CD14-positive monocyte (primary cell): ENCODE data around the gene FAM236B. TPM values are rescaled to one million over a fixed set of nuclear protein-coding genes. Genes with fewer than 3 reads are reported as not detected.
"Not testable (repeated sequence)": the region's sequence is repeated elsewhere in the genome, so short reads cannot be mapped to it uniquely, and the experiment has no call there.

Experiments used
- DNase-seq, 3 donors: peaks; one replicate each; pipeline ENCODE4 v3.0.0-alpha.2; 2011 to 2022
- H2AFZ ChIP-seq: 2 replicates; pipeline ENCODE4 v1.6.0; 2012; ENCODE audit warnings: mild to moderate bottlenecking, low read depth, low read length, inconsistent platforms; ENCODE audit not compliant: insufficient read depth, poor library complexity, severe bottlenecking
- H3K27ac ChIP-seq, 2 donors: 1 replicate in 1 of 2; 2 replicates in 1 of 2; pipeline ENCODE4 v1.5.1; 2012 to 2013; ENCODE audit warnings: low read length in 2 of 2, control low read depth in 1 of 2, inconsistent platforms in 1 of 2, low read depth in 1 of 2, mild to moderate bottlenecking in 1 of 2
- H3K27me3 ChIP-seq, 2 donors: one replicate each; pipeline versions ENCODE4 v1.6.0 to v1.6.1; 2011 to 2013; ENCODE audit warnings: low read length in 2 of 2; ENCODE audit not compliant: control insufficient read depth in 2 of 2, insufficient read depth in 2 of 2
- H3K36me3 ChIP-seq, 2 donors: replicated peaks in 1 of 2; 1 replicate in 1 of 2; 2 replicates in 1 of 2; pipeline versions ENCODE4 v1.5.1 to v1.6.1; 2012 to 2013; ENCODE audit warnings: low read length in 2 of 2, control low read depth in 1 of 2, inconsistent platforms in 1 of 2, mild to moderate bottlenecking in 1 of 2; ENCODE audit not compliant: insufficient read depth in 2 of 2, control insufficient read depth in 1 of 2
- H3K4me1 ChIP-seq, 2 donors: 1 replicate in 1 of 2; 2 replicates in 1 of 2; pipeline versions ENCODE4 v1.5.1 to v1.6.1; 2012 to 2013; ENCODE audit warnings: low read length in 2 of 2, control low read depth in 1 of 2, inconsistent platforms in 1 of 2, mild to moderate bottlenecking in 1 of 2, moderate library complexity in 1 of 2; ENCODE audit not compliant: insufficient read depth in 2 of 2, control insufficient read depth in 1 of 2
- H3K4me2 ChIP-seq: replicated peaks from 2 replicates; pipeline ENCODE3; 2012; ENCODE audit warnings: low read length, moderate library complexity, mild to moderate bottlenecking; ENCODE audit not compliant: poor library complexity, severe bottlenecking; ENCODE audit errors: extremely low read depth
- H3K4me3 ChIP-seq, 3 experiments: fragments of 200-600 bp in 1 of 3; sonication (generic) in 1 of 3; replicated peaks in 1 of 3; 1 replicate in 2 of 3; 2 replicates in 1 of 3; pipeline ENCODE4 v1.5.1; 2011 to 2013; ENCODE audit warnings: low read length in 3 of 3, mild to moderate bottlenecking in 3 of 3, control low read depth in 2 of 3, low read depth in 2 of 3, inconsistent platforms in 1 of 3, moderate library complexity in 1 of 3
- H3K79me2 ChIP-seq: 2 replicates; pipeline ENCODE4 v1.6.0; 2012; ENCODE audit warnings: mild to moderate bottlenecking, control low read depth, inconsistent platforms, low read length, moderate library complexity; ENCODE audit not compliant: insufficient read depth
- H3K9ac ChIP-seq: 2 replicates; pipeline ENCODE4 v1.6.0; 2017; ENCODE audit warnings: low read length, mild to moderate bottlenecking; ENCODE audit not compliant: insufficient read depth, poor library complexity, severe bottlenecking
- H3K9me3 ChIP-seq, 2 donors: replicated peaks in 1 of 2; 1 replicate in 1 of 2; 2 replicates in 1 of 2; pipeline versions ENCODE4 v1.5.1 to v1.6.1; 2012 to 2013; ENCODE audit warnings: low read length in 2 of 2, control low read depth in 1 of 2; ENCODE audit not compliant: control insufficient read depth in 1 of 2, insufficient read depth in 1 of 2
- H4K20me1 ChIP-seq: 2 replicates; pipeline ENCODE4 v1.6.0; 2012; ENCODE audit warnings: mild to moderate bottlenecking, low read length, control low read depth, moderate library complexity; ENCODE audit not compliant: insufficient read depth
- H3K27ac Mint-ChIP-seq, 7 donors: one replicate each; pipeline ENCODE4 v1.8.0; 2020; ENCODE audit warnings: mild to moderate bottlenecking in 7 of 7, mixed read lengths in 7 of 7, moderate library complexity in 6 of 7, inconsistent platforms in 2 of 7
- H3K27me3 Mint-ChIP-seq, 3 donors: one replicate each; pipeline ENCODE4 v1.8.0; 2021 to 2022; ENCODE audit warnings: low read depth in 3 of 3, mild to moderate bottlenecking in 3 of 3, mixed read lengths in 3 of 3, moderate library complexity in 3 of 3, inconsistent platforms in 1 of 3
- H3K36me3 Mint-ChIP-seq, 2 donors: one replicate each; pipeline ENCODE4 v1.8.0; 2020; ENCODE audit warnings: mixed read lengths in 2 of 2, inconsistent platforms in 1 of 2, mild to moderate bottlenecking in 1 of 2
- H3K4me1 Mint-ChIP-seq: one replicate; pipeline ENCODE4 v1.8.0; 2020; ENCODE audit warnings: mild to moderate bottlenecking, mixed read lengths
- H3K4me3 Mint-ChIP-seq, 2 donors: one replicate each; pipeline ENCODE4 v1.8.0; 2020; ENCODE audit warnings: mild to moderate bottlenecking in 2 of 2, mixed read lengths in 2 of 2, moderate library complexity in 1 of 2
- H3K9me3 Mint-ChIP-seq, 7 donors: one replicate each; pipeline ENCODE4 v1.8.0; 2020 to 2022; ENCODE audit warnings: mixed read lengths in 7 of 7, mild to moderate bottlenecking in 6 of 7, moderate library complexity in 6 of 7, inconsistent platforms in 2 of 7
- WGBS: methylation state at CpG from one replicate; pipeline ENCODE4 v1.1.5; 2013; ENCODE audit warnings: missing lambda C conversion rate; ENCODE audit not compliant: insufficient coverage; 5-methylcytosine and 5-hydroxymethylcytosine counted together
- intact Hi-C, 2 donors: fragments of 100-400 bp; cut with micrococcal nuclease; formaldehyde crosslinking; loops; one replicate each; pipeline versions ENCODE4 v1.15.0 to v1.15.1; 2023
- polyA plus RNA-seq, 3 donors: library from polyadenylated mRNA; depleted of rRNA in 1 of 3; unstranded in 2 of 3; stranded (reverse) in 1 of 3; fragments of 300-500 nt in 2 of 3; fragments of >200 nt in 1 of 3; fragmentation: Illumina TruSeq in 2 of 3; gene quantifications; 1 replicate in 2 of 3; 2 replicates in 1 of 3; pipeline ENCODE4 v1.2.3, GENCODE V29; 2012 to 2021

The FAM236B gene
- polyA plus RNA-seq, 3 donors: not detected

DNA sequence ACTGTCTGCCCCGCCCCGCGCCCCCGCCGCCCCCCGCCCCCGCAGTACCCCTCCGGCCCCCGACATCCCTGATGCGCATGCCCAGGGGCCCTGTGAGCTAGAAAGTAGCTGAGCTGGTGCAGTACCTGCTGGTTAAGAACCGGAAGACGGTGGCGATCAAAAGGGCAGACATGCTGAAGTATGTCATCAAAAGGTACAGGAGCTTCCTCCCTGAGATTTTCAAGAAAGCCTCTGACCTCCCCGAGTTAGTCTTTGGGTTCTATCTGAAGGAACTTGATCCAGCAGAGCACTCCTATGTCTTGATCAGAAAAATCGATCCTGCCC lies 5.0 kb downstream of the FAM236B start:
- H3K27ac ChIP-seq, H3K4me3 Mint-ChIP-seq, H3K9ac ChIP-seq, H4K20me1 ChIP-seq, H2AFZ ChIP-seq, H3K27me3 Mint-ChIP-seq, H3K4me1 ChIP-seq, H3K4me2 ChIP-seq, DNase-seq, H3K36me3 Mint-ChIP-seq, H3K9me3 ChIP-seq, H3K9me3 Mint-ChIP-seq, H3K36me3 ChIP-seq, H3K4me3 ChIP-seq, H3K27ac Mint-ChIP-seq, H3K4me1 Mint-ChIP-seq, H3K27me3 ChIP-seq, intact Hi-C loops, H3K79me2 ChIP-seq: not testable (repeated sequence)
- no CpG with 5 or more reads among the region's 15 CpGs for WGBS

GRCh38 chrX:72776653-72777466 lies 5.6 kb downstream of the FAM236B start, which contains the start of gene DMRTC1B:
TSS of gene DMRTC1B (plus strand) at chrX:72776890. CDS start at chrX:72845136, 68,246 bp downstream.
- H3K4me1 ChIP-seq, H3K4me3 Mint-ChIP-seq, H3K27ac ChIP-seq, H2AFZ ChIP-seq, H3K27me3 ChIP-seq, H3K27ac Mint-ChIP-seq, intact Hi-C loops, H3K79me2 ChIP-seq, H3K4me2 ChIP-seq, H4K20me1 ChIP-seq, DNase-seq, H3K36me3 Mint-ChIP-seq, H3K4me3 ChIP-seq, H3K9me3 ChIP-seq, H3K36me3 ChIP-seq, H3K4me1 Mint-ChIP-seq, H3K9ac ChIP-seq, H3K9me3 Mint-ChIP-seq, H3K27me3 Mint-ChIP-seq: not testable (repeated sequence)
- no CpG with 5 or more reads among the region's 44 CpGs for WGBS

DNA sequence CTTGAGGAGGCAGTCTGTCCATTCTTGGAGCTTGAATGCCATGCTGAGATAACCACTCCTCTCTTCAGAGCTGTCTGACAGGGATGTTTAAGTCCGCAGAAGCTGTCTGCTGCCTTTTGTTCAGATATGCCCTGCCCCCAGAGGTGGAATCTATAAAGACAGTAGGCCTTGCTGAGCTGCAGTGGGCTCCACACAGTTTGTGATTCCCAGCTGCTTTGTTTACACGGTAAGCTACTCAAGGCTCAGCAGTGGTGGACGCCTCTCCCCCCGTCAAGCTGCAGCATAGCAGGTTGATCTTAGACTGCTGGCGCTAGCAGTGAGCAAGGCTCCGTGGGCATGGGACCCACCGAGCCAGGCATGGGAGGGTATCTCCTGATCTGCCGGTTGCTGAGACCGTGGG lies 22.0 kb downstream of the FAM236B start:
- H3K36me3 Mint-ChIP-seq: not testable (repeated sequence)

DNA sequence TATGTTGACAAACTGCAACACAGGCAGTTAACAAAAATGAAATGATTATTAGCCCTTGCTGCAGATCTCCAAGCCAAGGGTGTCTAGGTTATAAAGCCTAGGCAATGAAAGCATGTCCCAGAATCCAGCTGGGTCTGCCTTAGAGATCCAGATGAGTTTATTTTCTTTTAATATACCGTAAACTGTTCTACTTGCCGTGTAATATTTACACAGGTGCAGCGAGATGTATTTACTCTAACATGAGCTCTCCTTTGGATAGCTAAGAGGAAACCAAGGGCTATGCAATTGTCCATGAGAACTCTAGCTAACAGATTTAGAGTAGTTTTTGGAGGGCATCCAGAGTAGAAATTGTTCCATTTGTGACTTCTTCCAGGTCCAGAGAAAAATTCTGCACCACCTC lies 33.9 kb downstream of the FAM236B start:
- H3K9me3 ChIP-seq, H3K4me2 ChIP-seq, H3K79me2 ChIP-seq, H3K36me3 ChIP-seq, H3K4me3 ChIP-seq, H3K9me3 Mint-ChIP-seq, H3K27ac Mint-ChIP-seq, H3K27ac ChIP-seq, H3K9ac ChIP-seq, H3K4me1 Mint-ChIP-seq, H3K4me1 ChIP-seq, H3K27me3 ChIP-seq, DNase-seq, intact Hi-C loops, H2AFZ ChIP-seq, H3K27me3 Mint-ChIP-seq, H4K20me1 ChIP-seq, H3K36me3 Mint-ChIP-seq, H3K4me3 Mint-ChIP-seq: not testable (repeated sequence)
- no CpG with 5 or more reads among the region's 3 CpGs for WGBS

More for the DNA sequence above, 22.0 kb downstream of the FAM236B start:
- H3K4me1 Mint-ChIP-seq, H3K36me3 ChIP-seq, H3K9me3 Mint-ChIP-seq, H3K4me3 Mint-ChIP-seq, H3K27me3 Mint-ChIP-seq, H3K27ac ChIP-seq, H3K27me3 ChIP-seq, H3K9ac ChIP-seq, H3K4me2 ChIP-seq, H2AFZ ChIP-seq, H3K4me3 ChIP-seq, H3K4me1 ChIP-seq, H4K20me1 ChIP-seq, intact Hi-C loops, H3K27ac Mint-ChIP-seq, H3K9me3 ChIP-seq, DNase-seq, H3K79me2 ChIP-seq: not testable (repeated sequence)
- no CpG with 5 or more reads among the region's 9 CpGs for WGBS
